Thoracic aorta (tissue), 2 donors: Measurements from ENCODE around the gene MOV10L1. TPM values are rescaled to one million over a fixed set of nuclear protein-coding genes. Genes with fewer than 3 reads are reported as not detected.

Experiments used
- ATAC-seq: fragments of 150-250 bp; one replicate; pipeline ENCODE4 v1.8.0; 2017; ENCODE audit warnings: low read depth; ENCODE audit not compliant: insufficient number of reproducible peaks, low FRiP score
- DNase-seq: peaks from one replicate; pipeline ENCODE4 v3.0.0-alpha.2; 2020; ENCODE audit warnings: low spot score
- H3K27ac ChIP-seq, 2 donors: fragments of 200-600 bp; sonication (generic); 1 replicate in 1 of 2; 2 replicates in 1 of 2; pipeline ENCODE4 v1.5.1; 2016; ENCODE audit warnings: mild to moderate bottlenecking in 2 of 2, moderate library complexity in 2 of 2
- H3K27me3 ChIP-seq: fragments of 200-600 bp; sonication (generic); replicated peaks from 2 replicates; pipeline ENCODE4 v1.6.0; 2016; ENCODE audit warnings: mild to moderate bottlenecking; ENCODE audit not compliant: insufficient read depth
- H3K36me3 ChIP-seq: fragments of 200-600 bp; sonication (generic); one replicate; pipeline ENCODE4 v1.5.1; 2016
- H3K4me1 ChIP-seq, 2 donors: fragments of 200-600 bp; sonication (generic); 1 replicate in 1 of 2; 2 replicates in 1 of 2; pipeline versions ENCODE4 v1.5.1 to v1.6.0; 2016; ENCODE audit warnings: low read depth in 2 of 2, mild to moderate bottlenecking in 1 of 2; ENCODE audit not compliant: control insufficient read depth in 1 of 2
- H3K4me3 ChIP-seq: fragments of 200-600 bp; sonication (generic); 2 replicates; pipeline ENCODE4 v1.5.1; 2016; ENCODE audit warnings: mild to moderate bottlenecking
- H3K9me3 ChIP-seq: fragments of 200-600 bp; sonication (generic); 2 replicates; pipeline ENCODE4 v1.5.1; 2016
- CTCF ChIP-seq: fragments of 200-600 bp; sonication (generic); IDR thresholded peaks from one replicate; pipeline ENCODE4 v1.5.1; 2019; ENCODE audit warnings: antibody characterized with exemption
- total RNA-seq, 2 donors: library from RNA; depleted of rRNA; stranded (reverse); fragments of >200 nt; gene quantifications; one replicate each; pipeline versions ENCODE4 v1.1.0 to v1.2.3, GENCODE V29; 2016

MOV10L1 gene
- total RNA-seq, 2 donors from 2014 or later: 4.6 to 7.4 TPM

GRCh38 chr22:50197000-50197800 lies 107.4 kb downstream of the MOV10L1 start:
- TF ChIP-seq CTCF: no peak
- ATAC-seq: no peak
- Histone ChIP-seq H3K9me3 (no peaks in the 10 kb centered on the region), H3K4me1 (peaks cover 11 to 22% of the 10 kb centered on the region in 2 donors), H3K4me3 (no peak overlapping the region), H3K27me3 (no peaks in the 10 kb centered on the region), H3K27ac (no peak overlapping the region), H3K36me3 (peaks cover 8% of the 10 kb centered on the region)
- no peak for DNase-seq

GRCh38 chr22:50197856-50198623 lies 108.2 kb downstream of the MOV10L1 start:
- H3K27ac ChIP-seq: no peak overlapping the region
- H3K27me3 ChIP-seq: no peaks in the 10 kb centered on the region
- no peak for ATAC-seq
- peaks cover 17 to 28% of the 10 kb centered on the region in 2 donors for H3K4me1 ChIP-seq
- no peak for TF ChIP-seq CTCF
- H3K4me3 ChIP-seq: no peak overlapping the region
- DNase-seq: no peak
- H3K36me3 ChIP-seq: peaks cover 8% of the 10 kb centered on the region
- H3K9me3 ChIP-seq: no peaks in the 10 kb centered on the region

DNA sequence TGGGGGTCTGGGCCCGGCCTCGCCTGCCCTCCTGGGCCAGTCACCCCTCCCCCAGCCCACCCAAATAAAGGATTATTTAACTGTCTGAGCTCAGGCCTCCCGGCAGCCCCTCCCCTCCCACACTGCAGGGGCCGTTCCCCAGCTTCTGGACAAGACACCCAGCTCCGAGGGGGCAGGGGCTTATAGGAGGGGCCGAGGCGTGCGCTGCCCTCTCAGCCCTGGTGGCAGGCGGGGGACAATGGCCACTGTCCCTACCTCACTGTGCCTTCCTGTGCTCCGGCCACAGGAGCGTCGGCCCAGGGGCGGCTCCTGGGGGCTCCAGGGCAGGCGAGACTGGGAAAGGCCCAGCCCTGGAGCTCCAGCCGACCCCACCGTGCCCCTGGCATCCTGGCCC lies 108.8 kb downstream of the MOV10L1 start:
- Histone ChIP-seq H3K27ac (no peak overlapping the region), H3K4me3 (no peak overlapping the region), H3K9me3 (no peaks in the 10 kb centered on the region), H3K27me3 (no peaks in the 10 kb centered on the region), H3K36me3 (peaks cover 8% of the 10 kb centered on the region), H3K4me1 (peaks cover 17 to 28% of the 10 kb centered on the region in 2 donors)
- ATAC-seq (no peak), DNase-seq (no peak)
- TF ChIP-seq CTCF: no peak

- TF ChIP-seq CTCF: no peak
- ATAC-seq: no peak
- Histone ChIP-seq H3K4me3 (peak overlapping the region; percentile 97), H3K4me1 (peaks cover 17 to 28% of the 10 kb centered on the region in 2 donors), H3K36me3 (peaks cover 5% of the 10 kb centered on the region), H3K27me3 (no peaks in the 10 kb centered on the region), H3K9me3 (no peaks in the 10 kb centered on the region), H3K27ac (peak overlapping the region in 1 of 2 donors; percentile 83)
- no peak for DNase-seq
Observed at GRCh38 chr22:50199251-50199721, 109.5 kb downstream of the MOV10L1 start.

DNA sequence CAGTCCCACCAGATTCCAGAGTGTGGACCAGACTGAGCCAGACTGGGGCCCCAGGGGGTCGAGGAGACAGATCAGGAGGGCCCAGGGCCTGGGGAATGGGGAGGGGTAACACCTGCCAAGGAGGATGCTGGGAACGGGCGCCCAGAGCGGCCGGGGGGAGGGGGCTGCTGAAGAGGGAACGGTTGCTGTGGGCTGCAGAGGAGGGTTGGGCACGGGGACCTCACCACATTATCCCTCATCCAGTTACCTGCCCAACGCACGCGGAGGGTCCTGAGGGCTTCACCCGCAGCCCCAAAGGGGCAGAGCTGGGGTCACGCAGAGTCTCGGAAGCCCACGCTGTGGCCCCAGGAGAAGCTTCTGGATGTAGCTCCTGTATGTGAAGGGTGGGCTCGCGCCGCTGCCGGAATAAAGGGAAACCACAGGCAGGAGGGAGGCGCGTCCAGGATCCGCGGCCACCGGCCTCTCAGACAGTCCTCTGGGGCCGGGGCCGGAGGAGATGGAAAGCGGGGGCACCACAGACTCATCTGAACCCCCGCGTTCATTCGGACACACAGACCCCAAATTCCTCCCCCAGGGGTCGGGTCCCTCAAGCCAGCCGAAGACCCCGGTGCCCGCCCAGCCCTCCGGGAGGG lies 110.1 kb downstream of the MOV10L1 start:
- H3K4me3 ChIP-seq: peak overlapping the region; percentile 97
- peak overlapping the region; percentile 68 to 83 for H3K27ac ChIP-seq
- no peaks in the 10 kb centered on the region for H3K9me3 ChIP-seq
- no peaks in the 10 kb centered on the region for H3K27me3 ChIP-seq
- no peak for ATAC-seq
- no peak for DNase-seq
- no peak for TF ChIP-seq CTCF
- no peaks in the 10 kb centered on the region for H3K36me3 ChIP-seq
- H3K4me1 ChIP-seq: peaks cover 17 to 28% of the 10 kb centered on the region in 2 donors
